ENCODE results near the gene AOPEP. TPM values are rescaled to one million over a fixed set of nuclear protein-coding genes. Genes with fewer than 3 reads are reported as not detected.
"Not testable (repeated sequence)": the region's sequence is repeated elsewhere in the genome, so short reads cannot be mapped to it uniquely, and the experiment has no call there.

Gene AOPEP
- total RNA-seq, 4 donors from 2014 or later, result 149 to 306 (median 193) TPM

DNA sequence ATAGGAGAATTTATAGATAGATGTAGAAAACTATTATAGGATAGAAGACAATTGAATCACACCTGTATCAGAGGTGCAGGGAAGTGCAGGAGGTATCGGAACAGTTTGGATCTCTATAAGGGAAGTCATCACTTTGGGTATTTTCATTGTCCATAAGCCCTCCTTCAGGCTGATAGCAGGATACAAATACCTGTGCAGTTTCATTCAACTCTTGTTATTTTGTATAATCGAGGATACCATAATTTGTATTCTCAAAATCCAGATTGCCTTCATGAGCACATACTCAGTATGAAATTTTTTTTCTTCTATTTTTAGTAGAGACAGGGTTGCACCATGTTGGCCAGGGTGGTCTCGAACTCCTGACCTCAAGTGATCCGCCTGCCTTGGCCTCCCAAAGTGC is 289.1 kb downstream of the AOPEP start:
- Histone ChIP-seq H3K27ac (no peak overlapping the region), H3K9me3 (no peaks in the 10 kb centered on the region), H3K4me1 (peaks cover 49% of the 10 kb centered on the region), H3K4me3 (no peak overlapping the region), H3K36me3 (peaks cover 26% of the 10 kb centered on the region), H3K27me3 (no peaks in the 10 kb centered on the region)
- 91% methylated on average over 4 of the region's 4 CpGs for WGBS
- no peak for DNase-seq (ENCODE audit: low spot score in 2 of 2)
- TF ChIP-seq, protein P1, sequence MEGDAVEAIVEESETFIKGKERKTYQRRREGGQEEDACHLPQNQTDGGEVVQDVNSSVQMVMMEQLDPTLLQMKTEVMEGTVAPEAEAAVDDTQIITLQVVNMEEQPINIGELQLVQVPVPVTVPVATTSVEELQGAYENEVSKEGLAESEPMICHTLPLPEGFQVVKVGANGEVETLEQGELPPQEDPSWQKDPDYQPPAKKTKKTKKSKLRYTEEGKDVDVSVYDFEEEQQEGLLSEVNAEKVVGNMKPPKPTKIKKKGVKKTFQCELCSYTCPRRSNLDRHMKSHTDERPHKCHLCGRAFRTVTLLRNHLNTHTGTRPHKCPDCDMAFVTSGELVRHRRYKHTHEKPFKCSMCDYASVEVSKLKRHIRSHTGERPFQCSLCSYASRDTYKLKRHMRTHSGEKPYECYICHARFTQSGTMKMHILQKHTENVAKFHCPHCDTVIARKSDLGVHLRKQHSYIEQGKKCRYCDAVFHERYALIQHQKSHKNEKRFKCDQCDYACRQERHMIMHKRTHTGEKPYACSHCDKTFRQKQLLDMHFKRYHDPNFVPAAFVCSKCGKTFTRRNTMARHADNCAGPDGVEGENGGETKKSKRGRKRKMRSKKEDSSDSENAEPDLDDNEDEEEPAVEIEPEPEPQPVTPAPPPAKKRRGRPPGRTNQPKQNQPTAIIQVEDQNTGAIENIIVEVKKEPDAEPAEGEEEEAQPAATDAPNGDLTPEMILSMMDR (IDR thresholded peaks at IDR 0.05), result no peak
- TF ChIP-seq POLR2AphosphoS5 (IDR thresholded peaks at IDR 0.05) (no peak), EP300 (IDR thresholded peaks at IDR 0.05) (no peak), POLR2A (IDR thresholded peaks at IDR 0.05) (no peak)

DNA sequence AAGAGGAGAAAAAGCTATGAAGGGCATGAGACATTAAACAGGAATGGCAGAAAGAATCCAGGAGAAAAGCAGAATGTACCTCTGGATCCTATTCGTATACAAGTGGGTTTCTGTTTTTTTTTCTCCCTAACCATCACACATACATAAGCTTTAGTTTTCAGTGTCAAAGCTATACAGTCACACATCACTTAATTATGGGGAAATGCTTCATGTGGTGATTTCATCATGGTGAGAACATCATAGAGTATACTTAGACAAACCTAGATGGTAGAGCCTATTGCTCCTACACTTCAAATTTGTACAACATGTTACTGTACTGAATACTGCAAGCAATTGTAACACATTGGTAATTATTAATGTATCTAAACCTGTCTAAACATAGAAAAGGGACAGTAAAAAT is 290.6 kb downstream of the AOPEP start:
- Histone ChIP-seq H3K27me3 (no peaks in the 10 kb centered on the region), H3K36me3 (peaks cover 32% of the 10 kb centered on the region), H3K9me3 (no peaks in the 10 kb centered on the region), H3K27ac (peak overlapping the region; percentile 85), H3K4me3 (no peak overlapping the region), H3K4me1 (peaks cover 62% of the 10 kb centered on the region)
- DNase-seq (ENCODE audit: low spot score in 2 of 2), result no peak
- WGBS, result 95% methylated on average over 1 of the region's 1 CpG
- TF ChIP-seq POLR2AphosphoS5 (IDR thresholded peaks at IDR 0.05), result no peak
- TF ChIP-seq POLR2A (IDR thresholded peaks at IDR 0.05), result no peak
- TF ChIP-seq EP300 (IDR thresholded peaks at IDR 0.05), result no peak
- TF ChIP-seq, protein P1 (IDR thresholded peaks at IDR 0.05), result no peak

DNA sequence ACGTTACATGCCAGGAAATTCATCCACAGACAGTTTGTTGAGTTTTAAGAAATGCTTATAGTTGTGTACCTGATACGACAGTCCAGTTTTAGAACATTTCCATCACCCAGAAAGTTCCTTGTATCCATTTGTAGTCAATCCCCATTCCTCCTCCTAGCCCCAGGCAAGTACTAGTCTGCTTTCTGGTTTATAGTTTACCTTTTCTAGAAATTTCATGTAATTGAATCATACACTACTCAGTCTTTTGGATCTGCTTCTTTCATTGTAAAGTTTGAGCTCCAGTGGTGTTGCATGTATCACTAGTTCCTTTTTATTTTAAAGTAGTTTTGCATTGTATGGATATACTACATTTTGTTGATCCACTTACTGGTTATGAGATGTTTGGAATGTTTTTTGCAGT is 291.2 kb downstream of the AOPEP start:
- WGBS, result 92% methylated on average over 2 of the region's 2 CpGs
- Histone ChIP-seq H3K27ac (peak overlapping the region; percentile 85), H3K36me3 (peaks cover 32% of the 10 kb centered on the region), H3K27me3 (no peaks in the 10 kb centered on the region), H3K4me3 (no peak overlapping the region), H3K9me3 (no peaks in the 10 kb centered on the region), H3K4me1 (peaks cover 62% of the 10 kb centered on the region)
- TF ChIP-seq EP300 (IDR thresholded peaks at IDR 0.05) (no peak), POLR2AphosphoS5 (IDR thresholded peaks at IDR 0.05) (no peak), POLR2A (IDR thresholded peaks at IDR 0.05) (no peak)
- TF ChIP-seq, protein P1 (IDR thresholded peaks at IDR 0.05), result no peak
- no peak for DNase-seq (ENCODE audit: low spot score in 2 of 2)

DNA sequence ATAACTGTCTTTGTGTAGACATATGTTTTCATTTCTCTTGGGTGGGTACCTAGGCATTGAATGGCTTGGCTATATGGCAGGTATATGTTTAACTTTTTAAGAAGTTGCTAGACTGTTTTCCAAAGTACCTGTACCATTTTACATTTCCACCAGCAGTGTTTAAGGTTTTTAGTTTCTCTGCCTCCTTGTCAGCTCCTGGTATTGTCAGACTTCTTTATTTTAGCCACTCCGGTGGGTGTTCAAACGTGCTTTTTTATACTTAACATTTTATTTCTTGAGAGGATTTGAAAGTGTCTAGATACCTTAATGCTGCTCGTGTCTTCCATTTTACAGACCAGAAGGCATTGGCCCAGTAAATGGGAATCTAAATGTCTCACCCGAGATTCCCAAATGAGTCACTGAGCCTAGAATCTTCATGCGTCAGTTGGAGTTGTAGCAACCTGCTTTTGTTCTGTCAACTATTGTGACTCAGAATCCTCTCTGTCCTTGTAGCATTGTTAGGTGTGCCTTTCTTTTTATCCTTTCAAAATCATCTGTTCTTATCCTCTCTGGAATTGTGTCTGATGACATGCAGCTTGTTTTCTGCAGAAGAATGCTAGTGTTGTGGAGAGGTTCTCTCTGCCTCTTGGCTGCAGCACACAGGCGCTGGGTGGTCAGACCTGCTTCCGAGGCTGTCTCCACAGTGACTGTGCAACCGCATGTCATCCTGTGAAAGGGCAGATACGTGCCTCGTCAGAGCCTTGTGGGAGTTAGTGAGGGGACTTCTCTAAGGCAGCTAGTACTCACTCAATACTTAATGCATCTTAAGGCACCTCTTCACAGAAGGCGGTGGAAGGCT is 291.8 kb downstream of the AOPEP start:
- H3K27me3 ChIP-seq, result no peaks in the 10 kb centered on the region
- DNase-seq (ENCODE audit: low spot score in 2 of 2), result no peak
- H3K4me1 ChIP-seq, result peaks cover 62% of the 10 kb centered on the region
- no peaks in the 10 kb centered on the region for H3K9me3 ChIP-seq
- WGBS, result 28% methylated on average over 11 of the region's 11 CpGs
- peak overlapping the region; percentile 4 for H3K4me3 ChIP-seq
- H3K27ac ChIP-seq, result peak overlapping the region; percentile 85
- TF ChIP-seq POLR2A (IDR thresholded peaks at IDR 0.05) (no peak), POLR2AphosphoS5 (IDR thresholded peaks at IDR 0.05) (peak in 2 of 3 donors; percentile 74 to 76)
- H3K36me3 ChIP-seq, result peaks cover 32% of the 10 kb centered on the region

DNA sequence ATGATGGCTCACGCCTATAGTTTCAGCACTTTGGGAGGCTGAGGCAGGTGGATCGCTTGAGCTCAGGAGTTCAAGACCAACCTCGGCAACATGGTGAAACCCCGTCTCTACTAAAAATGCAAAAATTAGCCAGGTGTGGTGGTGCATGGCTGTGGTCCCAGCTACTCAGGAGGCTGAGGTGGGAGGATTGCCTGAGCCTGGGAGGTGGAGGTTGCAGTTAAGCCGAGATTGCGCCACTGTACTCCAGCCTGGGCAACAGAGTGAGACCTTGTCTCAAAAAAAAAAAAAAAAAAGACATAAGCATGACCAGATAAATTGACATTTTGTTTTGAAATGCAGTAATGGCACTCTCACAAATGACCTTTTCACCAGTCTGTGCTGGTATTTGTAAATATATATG is 294.1 kb downstream of the AOPEP start:
- H3K4me3 ChIP-seq; H3K27me3 ChIP-seq; DNase-seq (ENCODE audit: low spot score in 2 of 2); H3K9me3 ChIP-seq: not testable (repeated sequence)
- 86% methylated on average over 6 of the region's 6 CpGs for WGBS
- H3K4me1 ChIP-seq, result peaks cover 83% of the 10 kb centered on the region
- H3K36me3 ChIP-seq, result peaks cover 32% of the 10 kb centered on the region
- H3K27ac ChIP-seq, result peak overlapping the region; percentile 85

DNA sequence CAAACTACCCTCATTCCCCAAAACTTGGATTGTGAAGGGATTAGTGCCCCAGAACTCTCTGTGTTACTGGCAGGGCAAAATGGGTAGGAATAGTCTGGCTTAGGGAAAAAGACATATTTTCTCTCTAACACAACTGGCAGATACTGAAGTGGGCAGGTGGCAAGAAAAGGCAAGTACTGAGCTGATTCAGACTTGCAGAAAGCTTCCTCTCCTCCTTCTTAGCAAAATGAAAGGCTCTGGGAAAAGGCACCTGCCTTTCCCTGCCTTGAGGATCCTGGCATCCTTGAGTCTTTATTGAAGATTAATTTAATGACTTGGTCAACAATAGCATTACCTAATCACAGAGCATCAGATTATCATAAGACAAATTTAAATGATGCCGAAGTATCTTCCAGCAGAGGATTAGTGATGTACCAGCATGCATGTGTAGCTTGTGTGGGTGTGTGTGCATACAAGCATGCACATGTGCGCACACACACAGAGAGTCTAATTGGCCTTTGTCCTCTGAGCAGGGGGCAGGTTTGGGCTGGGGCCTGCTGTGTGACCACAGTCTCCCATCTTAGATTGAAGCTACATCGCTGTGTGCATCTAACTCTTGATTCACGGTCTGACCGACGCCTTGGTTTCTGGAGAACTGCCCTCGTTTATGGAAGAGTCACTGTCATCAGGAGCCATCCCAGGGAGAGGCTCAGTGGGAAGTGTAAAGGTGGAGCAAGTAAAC is 294.8 kb downstream of the AOPEP start:
- Histone ChIP-seq H3K4me3 (no peak overlapping the region), H3K36me3 (peaks cover 29% of the 10 kb centered on the region), H3K27ac (peak overlapping the region; percentile 85), H3K27me3 (no peaks in the 10 kb centered on the region), H3K9me3 (no peaks in the 10 kb centered on the region), H3K4me1 (peaks cover 90% of the 10 kb centered on the region)
- no peak for DNase-seq (ENCODE audit: low spot score in 2 of 2)
- no peak for TF ChIP-seq POLR2A (IDR thresholded peaks at IDR 0.05)
- TF ChIP-seq EP300 (IDR thresholded peaks at IDR 0.05), result no peak
- no peak for TF ChIP-seq POLR2AphosphoS5 (IDR thresholded peaks at IDR 0.05)
- TF ChIP-seq, protein P1 (IDR thresholded peaks at IDR 0.05), result no peak
- WGBS, result 70% methylated on average over 7 of the region's 7 CpGs

Data from suprapubic skin (tissue), 4 donors.